ENCODE results near the gene AQP12B. TPM values are rescaled to one million over a fixed set of nuclear protein-coding genes. Genes with fewer than 3 reads are reported as not detected.

The AQP12B gene
- total RNA-seq, 1 experiment from 2014 or later = not detected

DNA sequence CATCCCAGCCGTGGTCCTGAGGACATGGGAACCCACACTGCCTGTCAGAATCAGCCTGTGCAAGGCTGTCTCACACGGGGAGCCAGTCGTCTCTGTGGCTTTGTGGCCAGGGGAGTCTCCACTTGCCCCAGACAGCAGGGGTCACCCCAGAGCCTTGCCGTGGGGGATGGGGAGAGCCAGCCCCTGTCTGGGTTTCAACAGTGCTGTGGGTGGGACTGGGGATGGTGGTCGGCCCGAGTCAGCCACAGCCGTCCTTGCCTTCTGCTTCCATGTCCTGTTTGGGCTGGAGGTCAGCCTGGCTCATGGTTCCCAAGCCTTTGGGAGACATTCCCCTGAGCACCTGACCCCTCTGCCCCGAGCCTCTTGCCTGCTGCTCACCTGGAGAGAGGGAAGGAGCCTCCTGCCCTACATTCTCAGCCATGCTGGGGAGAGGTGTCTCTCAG lies 37.8 kb downstream of the AQP12B start:
- Mint-ChIP-seq H3K4me3 (no peak overlapping the region), H3K36me3 (ENCODE audit: insufficient read depth in 1 of 3, low read depth in 3 of 3) (no peaks in the 10 kb centered on the region), H3K4me1 (peaks cover 9 to 17% of the 10 kb centered on the region in 2 experiments), H3K9me3 (no peaks in the 10 kb centered on the region; a peak in 3 of 5 replicates), H3K27me3 (ENCODE audit: low read depth) (peaks cover 36% of the 10 kb centered on the region), H3K27ac (no peak overlapping the region)
- no peak overlapping the region for H3K4me2 ChIP-seq (ENCODE audit: insufficient read depth, insufficient read length, low read length)
- no peak overlapping the region for H3K23ac ChIP-seq (ENCODE audit: insufficient read length, low read depth, low read length)
- no peak overlapping the region for H2BK15ac ChIP-seq (ENCODE audit: low read depth, low read length)
- H3K79me2 ChIP-seq (ENCODE audit: insufficient read depth, low read length) = no peaks in the 10 kb centered on the region
- no peaks in the 10 kb centered on the region for H3K27me3 ChIP-seq (ENCODE audit: insufficient read depth, low read length)
- no peaks in the 10 kb centered on the region for H3K4me1 ChIP-seq (ENCODE audit: insufficient read depth, low read length)
- H4K5ac ChIP-seq (ENCODE audit: insufficient read length, low read depth, low read length) = no peak overlapping the region
- no peaks in the 10 kb centered on the region for H3K9me3 ChIP-seq (ENCODE audit: control insufficient read depth, low read depth, low read length)
- TF ChIP-seq, protein P1, sequence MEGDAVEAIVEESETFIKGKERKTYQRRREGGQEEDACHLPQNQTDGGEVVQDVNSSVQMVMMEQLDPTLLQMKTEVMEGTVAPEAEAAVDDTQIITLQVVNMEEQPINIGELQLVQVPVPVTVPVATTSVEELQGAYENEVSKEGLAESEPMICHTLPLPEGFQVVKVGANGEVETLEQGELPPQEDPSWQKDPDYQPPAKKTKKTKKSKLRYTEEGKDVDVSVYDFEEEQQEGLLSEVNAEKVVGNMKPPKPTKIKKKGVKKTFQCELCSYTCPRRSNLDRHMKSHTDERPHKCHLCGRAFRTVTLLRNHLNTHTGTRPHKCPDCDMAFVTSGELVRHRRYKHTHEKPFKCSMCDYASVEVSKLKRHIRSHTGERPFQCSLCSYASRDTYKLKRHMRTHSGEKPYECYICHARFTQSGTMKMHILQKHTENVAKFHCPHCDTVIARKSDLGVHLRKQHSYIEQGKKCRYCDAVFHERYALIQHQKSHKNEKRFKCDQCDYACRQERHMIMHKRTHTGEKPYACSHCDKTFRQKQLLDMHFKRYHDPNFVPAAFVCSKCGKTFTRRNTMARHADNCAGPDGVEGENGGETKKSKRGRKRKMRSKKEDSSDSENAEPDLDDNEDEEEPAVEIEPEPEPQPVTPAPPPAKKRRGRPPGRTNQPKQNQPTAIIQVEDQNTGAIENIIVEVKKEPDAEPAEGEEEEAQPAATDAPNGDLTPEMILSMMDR (conservative IDR thresholded peaks at IDR 0.05) = no peak; the same call in 2 of the 3 replicates
- H3T11ph ChIP-seq (ENCODE audit: low read length) = no peak overlapping the region
- WGBS (ENCODE audit: extremely low coverage, insufficient read length, low lambda C conversion rate) = no CpG with 5 or more reads among the region's 8 CpGs
- no peak overlapping the region for H3K56ac ChIP-seq (ENCODE audit: insufficient read length, low read depth, low read length)
- no peak overlapping the region for H3K27ac ChIP-seq (ENCODE audit: insufficient read length, low read depth, low read length)
- no peak overlapping the region for H3K4ac ChIP-seq (ENCODE audit: low read depth, low read length)
- no peak overlapping the region for H3K9ac ChIP-seq (ENCODE audit: extremely low read depth, insufficient read length, low read length)
- H2BK120ac ChIP-seq (ENCODE audit: low read depth, low read length, poor library complexity, severe bottlenecking) = no peak overlapping the region
- no peak overlapping the region for H4K91ac ChIP-seq (ENCODE audit: insufficient read length, low read depth, low read length)
- no peaks in the 10 kb centered on the region for H3K23me2 ChIP-seq (ENCODE audit: insufficient read length, low read depth, low read length, poor library complexity, severe bottlenecking)
- no peak overlapping the region for H2AFZ ChIP-seq (ENCODE audit: low read length)
- DNase-seq = peak; percentile 23
- H3K14ac ChIP-seq (ENCODE audit: insufficient read depth, low read length) = peak overlapping the region; percentile 18; the same call in 1 of the 2 replicates
- no peak overlapping the region for H3K18ac ChIP-seq (ENCODE audit: insufficient read length, low read depth, low read length)
- H2BK20ac ChIP-seq (ENCODE audit: low read depth, low read length, poor library complexity, severe bottlenecking) = no peak overlapping the region
- H3K79me1 ChIP-seq (ENCODE audit: insufficient read depth, low read depth, low read length, poor library complexity, severe bottlenecking) = no peaks in the 10 kb centered on the region
- H2BK5ac ChIP-seq (ENCODE audit: insufficient read length, low read length) = no peak overlapping the region
- H2BK12ac ChIP-seq (ENCODE audit: insufficient read length, low read depth, low read length) = no peak overlapping the region
- no peak overlapping the region for H2AK5ac ChIP-seq (ENCODE audit: insufficient read length, low read length)
- no peaks in the 10 kb centered on the region for H4K20me1 ChIP-seq (ENCODE audit: control insufficient read depth, insufficient read depth, insufficient read length)
- no peak overlapping the region for H4K8ac ChIP-seq (replicated peaks; ENCODE audit: insufficient read length, low read depth, low read length)
